Measurements from ENCODE around the gene TMEM89. TPM values are rescaled to one million over a fixed set of nuclear protein-coding genes. Genes with fewer than 3 reads are reported as not detected.

The TMEM89 gene, protein sequence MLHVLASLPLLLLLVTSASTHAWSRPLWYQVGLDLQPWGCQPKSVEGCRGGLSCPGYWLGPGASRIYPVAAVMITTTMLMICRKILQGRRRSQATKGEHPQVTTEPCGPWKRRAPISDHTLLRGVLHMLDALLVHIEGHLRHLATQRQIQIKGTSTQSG
- total RNA-seq = not detected in 2 replicates

DNA sequence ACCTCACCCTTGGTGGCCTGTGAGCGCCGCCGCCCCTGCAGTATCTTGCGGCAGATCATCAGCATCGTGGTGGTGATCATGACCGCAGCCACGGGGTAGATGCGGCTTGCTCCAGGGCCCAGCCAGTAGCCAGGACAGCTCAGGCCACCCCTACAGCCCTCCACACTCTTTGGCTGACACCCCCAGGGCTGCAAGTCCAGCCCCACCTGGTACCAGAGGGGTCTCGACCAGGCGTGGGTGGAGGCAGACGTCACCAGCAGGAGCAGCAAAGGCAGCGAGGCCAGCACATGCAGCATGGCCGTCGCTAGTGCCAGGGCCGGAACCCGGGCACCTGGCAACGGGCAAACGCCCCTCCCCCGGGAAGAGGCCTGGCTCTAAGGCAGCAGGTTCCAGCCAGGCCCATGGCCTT lies at the start of gene TMEM89:
Gene TMEM89, minus strand, starts transcription at position 309 of the 409 bp plus-strand sequence. Its CDS starts 13 bp downstream, at position 296.
- no peak within 1 kb of the TSS for H3K4me3 ChIP-seq (ENCODE audit: low read depth, low read length)
- DNase-seq (ENCODE audit: low read depth) = no peak
- TF ChIP-seq, protein P1, sequence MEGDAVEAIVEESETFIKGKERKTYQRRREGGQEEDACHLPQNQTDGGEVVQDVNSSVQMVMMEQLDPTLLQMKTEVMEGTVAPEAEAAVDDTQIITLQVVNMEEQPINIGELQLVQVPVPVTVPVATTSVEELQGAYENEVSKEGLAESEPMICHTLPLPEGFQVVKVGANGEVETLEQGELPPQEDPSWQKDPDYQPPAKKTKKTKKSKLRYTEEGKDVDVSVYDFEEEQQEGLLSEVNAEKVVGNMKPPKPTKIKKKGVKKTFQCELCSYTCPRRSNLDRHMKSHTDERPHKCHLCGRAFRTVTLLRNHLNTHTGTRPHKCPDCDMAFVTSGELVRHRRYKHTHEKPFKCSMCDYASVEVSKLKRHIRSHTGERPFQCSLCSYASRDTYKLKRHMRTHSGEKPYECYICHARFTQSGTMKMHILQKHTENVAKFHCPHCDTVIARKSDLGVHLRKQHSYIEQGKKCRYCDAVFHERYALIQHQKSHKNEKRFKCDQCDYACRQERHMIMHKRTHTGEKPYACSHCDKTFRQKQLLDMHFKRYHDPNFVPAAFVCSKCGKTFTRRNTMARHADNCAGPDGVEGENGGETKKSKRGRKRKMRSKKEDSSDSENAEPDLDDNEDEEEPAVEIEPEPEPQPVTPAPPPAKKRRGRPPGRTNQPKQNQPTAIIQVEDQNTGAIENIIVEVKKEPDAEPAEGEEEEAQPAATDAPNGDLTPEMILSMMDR (conservative IDR thresholded peaks at IDR 0.05; ENCODE audit: low read depth, low read length) = no peak

DNA sequence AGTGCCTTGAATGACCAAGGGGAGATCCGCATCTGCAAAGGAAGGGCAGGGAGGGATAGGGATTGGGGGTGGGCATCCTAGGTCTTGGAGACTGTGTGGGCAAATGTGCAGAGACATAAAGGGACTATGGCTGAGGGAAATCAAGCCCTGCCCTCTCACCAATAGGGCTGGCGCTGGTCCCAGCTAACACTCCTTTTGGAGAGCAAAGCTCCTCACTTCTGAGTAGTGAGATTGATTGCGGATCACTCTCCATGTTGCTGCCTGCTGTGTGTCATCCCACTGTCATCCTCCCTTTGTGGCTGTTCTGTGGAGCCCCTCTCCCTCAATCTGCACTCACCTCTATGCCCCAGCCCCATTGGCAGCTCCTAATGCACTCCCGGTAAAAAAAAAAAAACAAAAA lies 43.4 kb upstream of the TMEM89 start:
- no peak overlapping the region for H3K4me3 ChIP-seq (ENCODE audit: low read depth, low read length)
- no peak for DNase-seq (ENCODE audit: low read depth)
- TF ChIP-seq, protein P1 (conservative IDR thresholded peaks at IDR 0.05; ENCODE audit: low read depth, low read length) = no peak

DNA sequence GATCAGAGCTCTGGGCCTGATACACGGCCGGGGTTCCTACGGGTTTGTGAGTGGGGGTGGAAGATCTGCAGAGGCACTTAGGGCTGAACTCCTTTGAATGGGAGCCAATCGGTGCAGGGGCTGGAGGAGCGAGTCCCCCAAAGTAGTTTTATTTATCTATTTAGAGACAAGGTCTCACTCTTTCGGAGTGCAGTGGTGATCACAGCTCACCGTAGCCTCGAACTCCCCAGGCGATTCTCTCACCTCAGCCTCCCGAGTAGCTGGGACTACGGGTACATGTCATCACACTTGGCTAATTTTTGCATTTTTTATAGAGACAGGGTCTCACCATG lies 42.7 kb upstream of the TMEM89 start:
- DNase-seq (ENCODE audit: low read depth) = no peak
- H3K4me3 ChIP-seq (ENCODE audit: low read depth, low read length) = peak overlapping the region; percentile 76
- TF ChIP-seq, protein P1 (conservative IDR thresholded peaks at IDR 0.05; ENCODE audit: low read depth, low read length) = no peak

DNA sequence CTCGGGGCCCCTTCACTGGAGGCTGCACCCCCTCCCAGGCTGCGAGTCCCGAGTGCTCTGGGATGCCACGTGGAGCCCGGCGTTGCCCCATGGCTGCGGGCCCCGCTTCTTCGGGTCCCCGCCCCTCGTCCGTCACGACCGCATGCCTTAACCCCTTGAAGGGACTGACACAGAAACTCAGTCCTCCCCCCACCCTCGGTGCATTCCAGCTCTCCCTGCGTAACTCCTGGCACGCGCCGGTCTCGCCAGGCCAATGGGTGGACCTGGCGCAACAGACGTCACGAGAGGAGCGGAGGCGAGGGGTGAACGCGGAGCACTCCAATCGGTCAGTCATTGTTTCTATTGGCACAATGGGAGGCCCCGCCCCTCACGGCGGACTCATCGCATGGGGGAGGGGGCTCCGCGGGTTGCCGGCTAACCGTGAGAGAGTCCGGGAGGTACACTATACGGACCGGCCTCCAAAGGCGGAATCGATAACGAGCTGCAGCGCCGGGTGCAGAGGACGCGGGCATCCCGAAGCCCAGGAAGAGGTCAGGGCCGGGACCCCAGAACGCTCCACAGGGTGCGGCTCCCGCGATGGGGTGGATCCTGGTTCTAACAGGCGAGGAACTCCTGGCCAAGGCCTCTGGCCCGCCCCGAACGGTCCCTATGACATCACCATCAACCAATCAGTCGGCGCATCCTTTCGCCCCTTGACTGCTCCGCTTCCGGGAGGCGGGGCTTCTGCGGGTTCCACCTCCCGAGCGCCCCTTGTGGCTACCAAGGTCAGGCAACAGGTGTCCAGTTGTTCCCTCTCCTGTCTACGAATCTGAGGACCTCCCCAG lies 42.1 kb upstream of the TMEM89 start:
- TF ChIP-seq, protein P1 (conservative IDR thresholded peaks at IDR 0.05; ENCODE audit: low read depth, low read length) = peak; percentile 85
- peak overlapping the region; percentile 76 for H3K4me3 ChIP-seq (ENCODE audit: low read depth, low read length)
- peak; percentile 88 for DNase-seq (ENCODE audit: low read depth)

DNA sequence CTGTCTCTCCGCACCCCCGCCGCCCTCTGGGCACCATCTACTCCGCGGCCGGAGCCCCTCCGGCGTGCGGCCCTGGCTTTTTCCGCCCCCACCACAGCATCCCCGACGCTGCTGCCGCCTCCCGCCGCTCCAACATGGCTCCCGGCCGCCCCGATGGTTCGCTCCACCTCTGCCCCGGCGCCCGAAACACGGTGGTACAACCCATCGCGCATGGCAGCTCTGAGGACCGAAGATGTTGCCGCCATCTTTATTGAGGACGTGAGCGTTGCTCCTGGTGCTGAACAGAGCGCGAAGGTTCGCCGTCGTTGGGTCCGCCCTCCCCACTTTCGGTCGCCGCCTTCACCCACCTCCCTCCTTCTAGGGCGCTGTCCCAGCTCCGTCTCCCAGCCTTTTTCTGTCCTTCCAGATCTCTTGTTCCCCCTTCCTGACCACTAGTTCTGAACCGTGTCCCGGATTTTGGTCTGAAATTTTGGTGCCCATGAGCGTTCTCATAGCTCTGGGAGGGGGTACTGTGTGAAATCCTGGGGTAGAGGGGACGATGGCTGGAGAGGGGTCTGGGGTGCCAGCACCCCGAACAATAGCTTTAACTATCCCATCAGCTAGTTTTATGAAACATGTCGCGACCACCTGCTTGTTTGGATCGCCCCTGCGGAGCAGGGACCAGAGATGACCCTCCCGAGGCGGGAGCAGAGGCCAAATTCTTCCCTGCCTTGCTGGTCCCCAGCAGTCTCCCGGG lies 41.4 kb upstream of the TMEM89 start, which contains the start of gene CELSR3:
Gene CELSR3, minus strand, starts transcription at position 134 of the 736 bp plus-strand sequence. CDS start 252 bp downstream, outside the sequence.
- peak within 1 kb of the TSS; percentile 76 for H3K4me3 ChIP-seq (ENCODE audit: low read depth, low read length)
- TF ChIP-seq, protein P1 (conservative IDR thresholded peaks at IDR 0.05; ENCODE audit: low read depth, low read length) = no peak
- DNase-seq (ENCODE audit: low read depth) = no peak

DNA sequence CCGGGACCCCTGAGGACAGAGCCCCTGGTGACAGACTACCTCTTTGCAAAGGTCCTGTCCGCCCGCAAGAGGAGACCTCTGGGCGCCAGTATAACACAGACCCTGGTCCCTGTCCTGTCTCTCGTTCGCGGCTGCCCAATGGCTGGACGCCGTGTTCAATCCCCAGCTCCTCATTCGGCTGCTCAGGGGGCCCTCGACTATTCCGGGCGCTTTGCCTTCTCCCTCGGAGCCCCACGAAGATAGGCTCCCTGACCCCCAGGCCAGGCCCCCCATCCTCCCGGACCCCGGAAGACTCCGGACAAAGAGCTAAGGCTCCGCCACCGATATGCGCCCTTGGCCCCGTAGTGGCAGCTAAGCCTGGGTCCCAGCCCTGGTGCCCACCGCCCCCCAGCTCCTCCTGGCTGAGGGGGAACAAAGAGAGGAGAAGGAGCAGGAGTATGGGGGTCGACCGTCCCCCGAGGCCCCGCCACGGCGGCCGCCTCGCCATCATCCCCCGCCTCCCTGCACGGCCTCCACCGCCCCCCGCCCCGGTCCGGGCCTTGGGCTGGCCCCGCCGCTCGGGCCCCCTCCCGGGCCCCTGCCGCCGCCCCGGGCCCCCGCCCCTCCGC lies 40.7 kb upstream of the TMEM89 start:
- peak overlapping the region; percentile 76 for H3K4me3 ChIP-seq (ENCODE audit: low read depth, low read length)
- TF ChIP-seq, protein P1 (conservative IDR thresholded peaks at IDR 0.05; ENCODE audit: low read depth, low read length) = no peak
- no peak for DNase-seq (ENCODE audit: low read depth)
